ENCODE data around the gene RNF5.
A peak's percentile ranks its signal among the peaks of the same experiment; 100 is the strongest.

DNA sequence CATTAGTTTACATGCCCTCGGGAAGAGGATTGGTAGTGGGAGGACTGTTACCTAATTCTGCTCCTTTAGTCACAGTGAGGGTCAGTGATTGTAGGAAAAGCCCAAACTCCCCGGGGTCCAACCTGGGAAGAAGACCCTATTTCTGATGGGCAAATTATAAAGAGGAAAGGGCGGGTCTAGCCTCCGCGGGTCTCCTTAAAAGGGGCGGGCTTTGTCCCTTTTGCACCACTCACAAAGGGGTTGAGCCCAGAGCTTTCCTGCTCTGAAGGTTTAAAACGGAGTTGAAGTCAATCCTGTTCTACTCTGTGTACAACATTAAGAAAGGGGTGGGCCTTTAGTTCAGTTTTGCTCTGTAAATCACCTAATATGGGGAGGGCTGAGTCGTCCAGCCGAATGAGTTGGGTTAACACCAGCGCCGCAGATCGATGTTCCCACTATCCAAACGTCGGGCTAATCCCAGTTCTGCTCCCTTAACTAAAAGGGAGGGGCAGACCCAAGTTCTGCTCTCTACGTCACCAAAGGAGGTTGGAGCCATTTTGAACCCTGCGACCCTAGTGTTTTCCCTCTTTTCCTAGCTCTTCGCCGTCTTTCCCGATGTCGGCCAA is 920 bp upstream of the RNF5 start:
- TF ChIP-seq, protein P1, sequence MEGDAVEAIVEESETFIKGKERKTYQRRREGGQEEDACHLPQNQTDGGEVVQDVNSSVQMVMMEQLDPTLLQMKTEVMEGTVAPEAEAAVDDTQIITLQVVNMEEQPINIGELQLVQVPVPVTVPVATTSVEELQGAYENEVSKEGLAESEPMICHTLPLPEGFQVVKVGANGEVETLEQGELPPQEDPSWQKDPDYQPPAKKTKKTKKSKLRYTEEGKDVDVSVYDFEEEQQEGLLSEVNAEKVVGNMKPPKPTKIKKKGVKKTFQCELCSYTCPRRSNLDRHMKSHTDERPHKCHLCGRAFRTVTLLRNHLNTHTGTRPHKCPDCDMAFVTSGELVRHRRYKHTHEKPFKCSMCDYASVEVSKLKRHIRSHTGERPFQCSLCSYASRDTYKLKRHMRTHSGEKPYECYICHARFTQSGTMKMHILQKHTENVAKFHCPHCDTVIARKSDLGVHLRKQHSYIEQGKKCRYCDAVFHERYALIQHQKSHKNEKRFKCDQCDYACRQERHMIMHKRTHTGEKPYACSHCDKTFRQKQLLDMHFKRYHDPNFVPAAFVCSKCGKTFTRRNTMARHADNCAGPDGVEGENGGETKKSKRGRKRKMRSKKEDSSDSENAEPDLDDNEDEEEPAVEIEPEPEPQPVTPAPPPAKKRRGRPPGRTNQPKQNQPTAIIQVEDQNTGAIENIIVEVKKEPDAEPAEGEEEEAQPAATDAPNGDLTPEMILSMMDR (IDR thresholded peaks at IDR 0.05 in 2 of 3, conservative IDR thresholded peaks at IDR 0.05 in 1 of 3; ENCODE audit: borderline replicate concordance in 1 of 3, insufficient read depth in 1 of 3, low read depth in 2 of 3, low read length in 2 of 3) = no peak
- no peak for TF ChIP-seq POLR2AphosphoS5 (IDR thresholded peaks at IDR 0.05; ENCODE audit: low read depth, low read length)
- no peak for TF ChIP-seq ZNF274 (IDR thresholded peaks at IDR 0.05; ENCODE audit: low read depth, low read length)
- no peak for TF ChIP-seq EZH2 (IDR thresholded peaks at IDR 0.05)
- peak; percentile 47 for TF ChIP-seq YY1 (IDR thresholded peaks at IDR 0.05; ENCODE audit: extremely low read depth, insufficient replicate concordance, low read depth, low read length)
- peak; percentile 32 for TF ChIP-seq POLR2A (IDR thresholded peaks at IDR 0.05; ENCODE audit: borderline replicate concordance, extremely low read depth, insufficient read depth, insufficient read length)
